ENCODE results near the gene HNRNPAB. TPM values are rescaled to one million over a fixed set of nuclear protein-coding genes. Genes with fewer than 3 reads are reported as not detected.

Gene HNRNPAB
- total and polyA plus RNA-seq, 9 of the 15 experiments (the other 6 are each of a cell fraction or from before 2014, with no cell fraction given) = 34.6 to 425 (median 236) TPM

GRCh38 chr5:178210686-178211085 is 6.4 kb downstream of the HNRNPAB start:
- no peak for TF ChIP-seq MAFG (tag; conservative IDR thresholded peaks at IDR 0.05)
- no peak for TF ChIP-seq NFE2 (IDR thresholded peaks at IDR 0.05; ENCODE audit: low read depth)
- no peak for TF ChIP-seq HINFP (tag; conservative IDR thresholded peaks at IDR 0.05; ENCODE audit: low read depth)
- no peak for TF ChIP-seq PRPF4 (IDR thresholded peaks at IDR 0.05; ENCODE audit: insufficient read depth, low read depth, low read length, poor library complexity, severe bottlenecking)
- TF ChIP-seq POLR2AphosphoS2 (IDR thresholded peaks at IDR 0.05; ENCODE audit: low read length) = no peak
- no peak for TF ChIP-seq ZNF511 (CRISPR knock-in tag; IDR thresholded peaks at IDR 0.05)
- TF ChIP-seq ZBTB33 (CRISPR knock-in tag; IDR thresholded peaks at IDR 0.05) = peak; percentile 44; the same call in 1 of the 2 replicates
- TF ChIP-seq BRCA1 (IDR thresholded peaks at IDR 0.05) = no peak
- no peak for TF ChIP-seq BRCA1 (CRISPR knock-in tag; IDR thresholded peaks at IDR 0.05)
- TF ChIP-seq POLR2AphosphoS5 (IDR thresholded peaks at IDR 0.05; ENCODE audit: control insufficient read depth, insufficient read depth, low read depth, low read length) = 0 out of 2 replicates have a peak, but pooled peaks have one; percentile 13
- TF ChIP-seq ZNF133 (CRISPR knock-in tag; IDR thresholded peaks at IDR 0.05) = no peak
- Histone ChIP-seq H2AFZ (ENCODE audit: low read depth, low read length) (no peak overlapping the region), H3K4me3 (no peak overlapping the region), H3K4me2 (ENCODE audit: insufficient read depth, low read length) (no peak overlapping the region), H3K36me3 (ENCODE audit: control insufficient read depth, insufficient read depth, low read length) (peaks cover 100% of the 10 kb centered on the region), H3K9me1 (ENCODE audit: control insufficient read depth, insufficient read depth, low read length) (peaks cover 10% of the 10 kb centered on the region), H3K9ac (ENCODE audit: insufficient read depth in 1 of 2, low read depth in 2 of 2, low read length in 2 of 2) (no peak overlapping the region), H3K27me3 (ENCODE audit: control insufficient read depth in 2 of 2, insufficient read depth in 2 of 2, low read length in 2 of 2) (no peaks in the 10 kb centered on the region), H3K4me1 (replicated peaks in 1 of 2; ENCODE audit: control insufficient read depth in 2 of 2, insufficient read depth in 2 of 2, low read length in 2 of 2) (peaks cover 21 to 24% of the 10 kb centered on the region in 2 experiments; a peak in 4 of 5 replicates), H3K27ac (ENCODE audit: extremely low read depth, low read depth, low read length) (no peak overlapping the region), H3K79me2 (ENCODE audit: control insufficient read depth, insufficient read depth, low read length) (peaks cover 42% of the 10 kb centered on the region), H4K20me1 (replicated peaks; ENCODE audit: control insufficient read depth, insufficient read depth, low read length) (peaks cover 72% of the 10 kb centered on the region), H3K9me3 (replicated peaks; ENCODE audit: control insufficient read depth, insufficient read depth, low read depth, low read length) (no peaks in the 10 kb centered on the region)
- POLR2A ChIA-PET = interaction anchor here (0.5 to 12.7 kb wide), 3 partner anchors 16 to 914 kb away, joined by 3 to 162 read pairs (median 3); partner anchors contain the start of gene PHYKPL
- 93% methylated on average over 5 of the region's 5 CpGs for WGBS (ENCODE audit: insufficient coverage, low coverage, missing lambda C conversion rate)
- CTCF ChIA-PET (ENCODE audit: low intra/inter-chr PET ratio) = no interaction called here
- no peak for DNase-seq (ENCODE audit: extremely low read depth in 1 of 4, low spot score in 3 of 4)
- intact Hi-C loops (cut with micrococcal nuclease) (no loop called here), in situ Hi-C loops (cut with MboI) (no loop called here)
- no peak for FAIRE-seq
- BruUV-seq (replicated peaks) = TSS peak; percentile 14
- no peak for ATAC-seq

Data from K562 (cell line).